ENCODE results near the gene KIAA0319L.
"Not testable (repeated sequence)": the region's sequence is repeated elsewhere in the genome, so short reads cannot be mapped to it uniquely, and the experiment has no call there.

The KIAA0319L gene

GRCh38 chr1:35580949-35581388 lies 23.8 kb upstream of the KIAA0319L start:
- no peak for DNase-seq

DNA sequence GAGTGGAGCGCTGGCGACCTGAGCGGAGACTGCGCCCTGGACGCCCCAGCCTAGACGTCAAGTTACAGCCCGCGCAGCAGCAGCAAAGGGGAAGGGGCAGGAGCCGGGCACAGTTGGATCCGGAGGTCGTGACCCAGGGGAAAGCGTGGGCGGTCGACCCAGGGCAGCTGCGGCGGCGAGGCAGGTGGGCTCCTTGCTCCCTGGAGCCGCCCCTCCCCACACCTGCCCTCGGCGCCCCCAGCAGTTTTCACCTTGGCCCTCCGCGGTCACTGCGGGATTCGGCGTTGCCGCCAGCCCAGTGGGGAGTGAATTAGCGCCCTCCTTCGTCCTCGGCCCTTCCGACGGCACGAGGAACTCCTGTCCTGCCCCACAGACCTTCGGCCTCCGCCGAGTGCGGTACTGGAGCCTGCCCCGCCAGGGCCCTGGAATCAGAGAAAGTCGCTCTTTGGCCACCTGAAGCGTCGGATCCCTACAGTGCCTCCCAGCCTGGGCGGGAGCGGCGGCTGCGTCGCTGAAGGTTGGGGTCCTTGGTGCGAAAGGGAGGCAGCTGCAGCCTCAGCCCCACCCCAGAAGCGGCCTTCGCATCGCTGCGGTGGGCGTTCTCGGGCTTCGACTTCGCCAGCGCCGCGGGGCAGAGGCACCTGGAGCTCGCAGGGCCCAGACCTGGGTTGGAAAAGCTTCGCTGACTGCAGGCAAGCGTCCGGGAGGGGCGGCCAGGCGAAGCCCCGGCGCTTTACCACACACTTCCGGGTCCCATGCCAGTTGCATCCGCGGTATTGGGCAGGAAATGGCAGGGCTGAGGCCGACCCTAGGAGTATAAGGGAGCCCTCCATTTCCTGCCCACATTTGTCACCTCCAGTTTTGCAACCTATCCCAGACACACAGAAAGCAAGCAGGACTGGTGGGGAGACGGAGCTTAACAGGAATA lies 20.1 kb upstream of the KIAA0319L start:
- DNase-seq, result peak; percentile 30

DNA sequence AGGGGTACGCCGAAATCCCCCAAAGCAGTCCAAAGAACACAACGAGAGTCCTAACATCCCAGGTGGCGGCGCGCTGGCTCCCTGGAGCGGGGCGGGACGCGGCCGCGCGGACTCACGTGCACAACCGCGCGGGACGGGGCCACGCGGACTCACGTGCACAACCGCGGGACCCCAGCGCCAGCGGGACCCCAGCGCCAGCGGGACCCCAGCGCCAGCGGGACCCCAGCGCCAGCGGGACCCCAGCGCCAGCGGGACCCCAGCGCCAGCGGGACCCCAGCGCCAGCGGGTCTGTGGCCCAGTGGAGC lies 19.5 kb upstream of the KIAA0319L start:
- DNase-seq, result not testable (repeated sequence)

DNA sequence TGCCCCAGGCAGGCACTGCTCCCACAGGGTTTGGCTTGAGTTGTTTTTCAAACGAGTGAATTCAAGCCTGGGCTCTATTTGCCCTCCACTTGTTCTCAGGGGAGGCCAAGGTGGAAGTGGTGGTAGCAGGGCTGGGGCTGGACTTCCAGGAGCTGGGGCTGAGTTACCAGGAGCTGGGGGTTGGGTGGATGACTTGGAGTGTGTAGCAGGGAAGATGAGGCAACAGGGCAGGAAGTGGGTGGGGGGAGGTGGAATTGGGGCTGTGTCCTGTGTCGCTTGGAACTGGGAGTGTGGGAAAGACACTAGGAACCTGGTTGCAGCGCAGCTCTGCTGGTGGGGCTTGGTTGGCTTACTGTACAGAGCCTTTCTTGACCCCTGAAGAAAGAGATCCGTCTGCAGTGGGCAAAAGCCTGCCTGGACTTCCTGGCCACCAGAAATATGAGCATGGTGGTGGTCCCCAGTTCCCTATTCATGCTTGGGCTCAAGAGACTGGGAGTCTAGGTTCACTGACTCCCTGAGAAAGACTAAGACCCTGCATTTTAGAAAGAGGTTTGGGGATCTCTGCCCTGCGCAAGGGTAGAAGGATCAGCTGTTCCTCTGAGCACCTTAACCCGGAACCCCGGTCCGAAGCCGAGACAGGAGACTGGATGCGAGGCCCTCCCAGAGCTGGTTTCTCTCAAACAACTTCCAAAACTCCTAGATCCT lies 19.0 kb upstream of the KIAA0319L start:
- no peak for DNase-seq

GRCh38 chr1:35575416-35575958 lies 18.3 kb upstream of the KIAA0319L start:
- no peak for DNase-seq

DNA sequence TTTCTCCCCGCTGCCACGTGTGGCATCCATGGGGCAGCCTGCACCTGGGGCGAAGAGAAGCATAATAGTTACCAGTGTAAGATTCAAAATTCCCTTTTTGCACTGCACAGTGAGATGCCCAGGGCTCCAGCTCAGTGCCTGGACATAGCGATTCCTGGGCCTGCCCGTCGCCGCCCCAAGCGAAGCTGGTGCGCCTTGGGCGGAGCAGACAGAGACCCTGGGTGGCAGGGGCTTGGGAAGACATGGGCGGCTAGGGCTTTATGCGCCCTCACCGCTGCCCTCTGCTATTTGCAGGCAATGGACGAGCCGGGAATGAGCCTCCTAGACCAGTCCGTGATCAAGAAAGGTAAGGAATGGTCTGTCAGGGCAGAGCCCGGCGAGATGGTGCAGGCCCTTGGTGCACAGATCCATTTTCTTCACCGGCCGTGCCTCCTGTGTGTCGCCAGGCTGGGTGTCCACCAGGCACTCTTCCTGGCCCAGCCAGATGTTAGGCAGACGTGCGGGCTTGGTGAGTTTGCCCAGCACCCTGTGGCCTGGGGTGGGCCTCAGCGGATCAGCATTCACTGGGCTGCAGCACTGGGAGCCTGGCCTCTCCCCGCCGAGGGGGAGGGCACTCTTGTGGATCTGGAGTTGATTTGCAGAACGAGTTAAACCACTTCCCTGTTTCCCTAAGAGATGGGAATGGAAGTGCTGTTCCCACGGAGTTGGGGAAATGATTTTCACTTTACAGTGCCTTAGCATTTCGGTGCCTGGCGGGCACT lies 17.6 kb upstream of the KIAA0319L start:
- DNase-seq, result peak; percentile 18

- DNase-seq, result peak; percentile 25
Observed at GRCh38 chr1:35574125-35574654, 17.0 kb upstream of the KIAA0319L start.

GRCh38 chr1:35573198-35574124 lies 16.3 kb upstream of the KIAA0319L start, which contains the start of gene TFAP2E:
Gene TFAP2E (plus strand): TSS chr1:35573314. CDS start chr1:35573578, 264 bp downstream.
- DNase-seq, result peak; percentile 56

DNA sequence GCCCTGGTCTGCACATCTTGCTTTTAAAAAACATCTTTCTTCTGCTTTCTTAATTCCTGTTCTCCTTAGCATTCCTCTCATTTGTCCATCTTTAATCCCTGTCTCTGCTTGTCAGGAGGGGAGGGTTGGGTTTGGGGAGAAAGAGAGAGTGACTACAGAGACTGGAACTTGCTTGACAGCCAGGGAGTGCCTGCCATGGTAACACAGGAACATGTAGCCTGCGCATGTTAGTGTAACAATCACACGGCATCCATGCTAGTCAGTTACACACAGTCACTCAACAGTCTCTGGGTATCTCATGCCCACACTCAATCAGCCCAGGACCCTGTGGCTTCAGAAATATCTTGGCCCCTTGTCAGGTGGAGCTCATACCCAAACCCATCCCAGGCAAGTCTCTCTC lies 15.1 kb upstream of the KIAA0319L start:
- DNase-seq, result peak; percentile 12

- peak; percentile 20 for DNase-seq
Observed at GRCh38 chr1:35571263-35571662, 14.1 kb upstream of the KIAA0319L start.

GRCh38 chr1:35570589-35571137 lies 13.5 kb upstream of the KIAA0319L start:
- peak; percentile 8 for DNase-seq

DNA sequence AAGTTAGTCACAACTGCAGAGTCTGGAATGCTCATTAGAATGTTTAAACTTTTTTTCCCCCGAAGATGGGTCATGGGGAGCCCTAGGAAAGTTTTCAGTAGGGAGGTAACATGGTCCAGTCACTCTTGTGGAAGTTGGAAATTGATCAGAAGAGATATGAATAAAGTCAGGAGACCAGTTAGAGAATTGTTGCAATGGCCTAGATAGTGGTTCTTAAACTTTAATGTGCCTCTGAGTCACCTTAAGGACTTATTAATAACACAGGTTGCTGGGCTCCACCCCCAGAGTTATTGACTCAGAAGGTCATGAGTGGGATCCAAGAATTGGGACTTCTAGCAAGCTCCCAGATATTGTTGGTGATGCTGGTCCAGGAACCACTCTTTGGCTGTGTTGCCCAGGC lies 12.7 kb upstream of the KIAA0319L start:
- no peak for DNase-seq

DNA sequence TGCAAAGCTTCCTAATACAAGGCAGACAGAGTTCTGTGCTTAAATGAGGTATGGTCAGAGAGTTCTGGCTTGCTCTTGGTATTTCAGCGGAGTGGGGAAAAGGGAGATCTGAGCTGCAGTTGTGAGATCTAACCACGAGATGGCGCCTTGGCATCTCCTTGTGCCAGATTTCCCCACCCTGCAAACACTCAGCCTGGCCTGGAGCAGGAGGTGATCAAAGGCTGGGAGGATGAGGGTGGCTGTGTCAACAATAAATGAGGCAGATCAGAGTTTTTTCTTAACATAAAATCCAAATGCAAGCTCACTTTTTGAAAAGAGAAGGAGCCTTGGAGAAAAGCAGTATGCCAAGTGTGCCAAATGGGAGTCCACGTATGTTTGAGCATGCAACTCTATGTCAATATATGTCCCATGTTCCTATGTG lies 11.8 kb upstream of the KIAA0319L start:
- DNase-seq, result peak; percentile 77

DNA sequence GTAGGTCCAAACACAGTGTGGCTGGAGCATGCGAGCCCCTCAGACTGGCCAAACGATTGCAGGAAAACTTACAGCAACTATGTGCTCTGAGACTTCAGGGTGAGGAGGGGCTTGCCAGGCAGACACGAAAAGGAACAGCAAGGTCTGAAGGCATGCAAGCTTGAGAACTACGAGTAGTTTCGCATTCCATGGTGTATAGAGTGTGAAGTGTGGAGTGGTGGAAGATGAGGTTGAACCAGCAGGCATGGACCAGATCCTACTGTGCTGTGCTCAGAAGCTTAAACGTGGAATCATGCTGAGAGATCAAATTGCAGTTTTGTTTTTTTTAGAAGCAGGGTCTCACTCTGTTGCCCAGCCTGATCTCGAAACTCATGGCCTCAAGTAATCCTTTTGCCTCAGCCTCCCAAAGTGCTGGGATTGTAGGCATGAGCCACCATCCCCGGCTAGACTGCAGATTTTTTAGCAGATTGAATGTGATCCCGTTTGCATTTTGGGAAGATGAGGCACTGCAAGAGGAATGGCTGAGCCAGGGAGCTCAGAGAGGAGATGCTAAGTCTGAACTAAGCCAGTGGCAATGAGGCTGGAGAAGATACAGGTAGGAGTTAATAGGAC lies 10.8 kb upstream of the KIAA0319L start:
- no peak for DNase-seq

DNA sequence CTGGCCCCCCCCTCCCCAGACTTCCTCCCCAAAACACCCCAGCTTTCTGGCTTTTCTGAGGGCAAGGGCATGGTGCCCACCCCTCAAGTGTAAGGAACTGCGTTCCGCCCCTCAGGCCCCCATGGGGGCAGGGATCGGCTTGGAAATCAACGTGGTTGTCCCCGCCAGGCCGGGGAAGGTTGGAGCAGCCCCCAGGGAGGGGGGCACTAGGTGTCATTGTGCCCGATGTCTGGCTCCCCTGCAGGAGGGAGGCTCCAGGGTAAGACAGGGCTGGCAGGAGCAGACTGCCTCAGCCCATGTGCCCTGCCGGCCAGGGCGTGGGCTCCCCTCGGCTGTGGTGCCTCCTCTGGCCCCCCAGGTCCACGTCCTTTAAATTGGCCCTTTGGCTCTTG lies 8.5 kb upstream of the KIAA0319L start:
- DNase-seq, result no peak

GRCh38 chr1:35564884-35565741 lies 7.9 kb upstream of the KIAA0319L start:
- no peak for DNase-seq

DNA sequence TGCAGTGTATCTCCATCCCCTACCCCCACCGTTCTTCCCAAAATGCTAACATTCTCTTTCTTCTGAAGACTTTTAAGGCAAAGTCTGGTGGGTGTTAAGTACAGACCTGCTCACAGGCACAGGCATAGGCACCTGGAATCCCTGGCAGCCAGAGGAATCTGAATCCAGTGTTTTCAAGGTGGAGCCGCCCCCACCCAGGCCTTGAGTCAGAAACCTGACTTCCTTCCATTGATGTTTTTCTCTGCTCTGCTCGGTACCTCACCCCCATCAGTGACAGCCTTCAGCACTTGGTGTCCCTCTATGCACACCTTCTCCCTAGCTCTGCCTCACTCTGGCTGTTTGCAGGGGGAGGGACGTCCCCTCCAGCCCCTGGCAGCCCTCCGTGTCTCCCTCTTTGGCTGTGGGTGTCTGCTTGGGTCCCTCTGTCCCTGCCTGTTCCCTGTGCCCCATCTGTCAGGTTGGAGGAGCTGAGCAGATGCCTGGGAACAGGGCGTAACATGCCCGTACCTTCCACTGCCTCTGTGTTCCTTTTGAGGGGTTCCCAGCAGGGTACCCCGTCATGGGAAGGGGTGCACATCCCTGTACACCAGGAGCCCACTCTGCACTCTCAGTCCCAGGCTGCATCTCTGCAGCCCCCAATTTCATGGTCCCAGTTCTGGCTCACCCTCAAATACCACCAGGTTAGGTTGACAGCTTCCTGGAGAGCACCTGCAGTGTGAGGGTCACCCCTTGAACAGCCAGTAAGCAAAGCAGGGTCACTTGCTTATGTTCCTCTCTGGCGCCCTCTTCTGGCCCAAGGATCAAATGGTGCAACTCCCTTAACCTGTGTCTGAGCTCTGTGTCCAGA lies 7.1 kb upstream of the KIAA0319L start:
- no peak for DNase-seq

GRCh38 chr1:35563166-35563565 lies 6.0 kb upstream of the KIAA0319L start:
- no peak for DNase-seq

Data from left hindlimb (tissue), 1 donor.